Measurements from ENCODE around the gene ARX.

ARX gene

DNA sequence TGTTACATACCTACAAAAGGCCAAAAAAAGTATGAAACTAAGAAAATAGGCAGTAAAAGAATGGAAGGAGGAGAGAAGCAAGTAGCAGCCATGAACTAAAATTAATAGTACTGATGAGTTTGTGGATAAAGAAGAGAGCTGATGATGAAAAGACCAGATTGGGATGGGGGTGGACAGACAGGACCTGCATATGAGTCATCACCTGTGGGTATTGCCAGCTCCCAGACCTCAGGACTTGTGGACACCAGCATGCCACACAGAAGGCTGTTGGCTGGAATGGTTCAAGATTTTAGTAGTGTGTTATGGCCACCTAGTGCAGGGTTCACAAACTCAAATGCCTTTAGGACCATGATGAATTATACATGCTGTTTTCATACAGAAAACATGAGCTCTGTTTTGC, 58.9 kb downstream of the ARX start:
- TF ChIP-seq, protein P1, sequence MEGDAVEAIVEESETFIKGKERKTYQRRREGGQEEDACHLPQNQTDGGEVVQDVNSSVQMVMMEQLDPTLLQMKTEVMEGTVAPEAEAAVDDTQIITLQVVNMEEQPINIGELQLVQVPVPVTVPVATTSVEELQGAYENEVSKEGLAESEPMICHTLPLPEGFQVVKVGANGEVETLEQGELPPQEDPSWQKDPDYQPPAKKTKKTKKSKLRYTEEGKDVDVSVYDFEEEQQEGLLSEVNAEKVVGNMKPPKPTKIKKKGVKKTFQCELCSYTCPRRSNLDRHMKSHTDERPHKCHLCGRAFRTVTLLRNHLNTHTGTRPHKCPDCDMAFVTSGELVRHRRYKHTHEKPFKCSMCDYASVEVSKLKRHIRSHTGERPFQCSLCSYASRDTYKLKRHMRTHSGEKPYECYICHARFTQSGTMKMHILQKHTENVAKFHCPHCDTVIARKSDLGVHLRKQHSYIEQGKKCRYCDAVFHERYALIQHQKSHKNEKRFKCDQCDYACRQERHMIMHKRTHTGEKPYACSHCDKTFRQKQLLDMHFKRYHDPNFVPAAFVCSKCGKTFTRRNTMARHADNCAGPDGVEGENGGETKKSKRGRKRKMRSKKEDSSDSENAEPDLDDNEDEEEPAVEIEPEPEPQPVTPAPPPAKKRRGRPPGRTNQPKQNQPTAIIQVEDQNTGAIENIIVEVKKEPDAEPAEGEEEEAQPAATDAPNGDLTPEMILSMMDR (conservative IDR thresholded peaks at IDR 0.05): no peak
- H3K27ac ChIP-seq: no peak overlapping the region

- TF ChIP-seq, protein P1 (conservative IDR thresholded peaks at IDR 0.05): no peak
These were observed 60.3 kb downstream of the ARX start for GRCh38 chrX:24955372-24955930.

DNA sequence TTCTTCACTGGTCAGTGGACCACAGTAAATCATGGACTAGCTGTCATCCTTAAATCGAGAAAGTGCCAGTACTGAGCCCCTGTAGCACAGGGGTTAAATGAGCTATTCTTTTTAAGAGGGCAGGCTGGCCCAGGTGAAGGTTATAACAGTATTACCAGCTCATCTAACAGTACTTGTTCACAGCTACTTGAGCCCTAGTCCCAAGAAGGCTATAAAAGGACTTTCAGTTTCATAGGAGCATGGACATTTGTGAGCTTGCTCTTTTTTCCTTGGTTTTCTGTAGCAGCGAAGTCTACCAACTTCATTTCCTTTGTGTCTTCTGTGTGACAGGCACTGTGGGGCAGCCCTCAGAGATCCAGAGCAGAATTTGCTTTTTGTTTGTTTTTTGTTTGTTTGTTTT, 61.0 kb downstream of the ARX start:
- TF ChIP-seq, protein P1 (conservative IDR thresholded peaks at IDR 0.05): no peak
- H3K27ac ChIP-seq: no peak overlapping the region

More at GRCh38 chrX:24955372-24955930, 60.3 kb downstream of the ARX start:
- H3K27ac ChIP-seq: no peak overlapping the region
